GM18868 (cell line): ENCODE data around the gene SLC35C1.

Experiments used
- ATAC-seq: cut with Tn5 transposase; IDR thresholded peaks from one replicate; pipeline ENCODE4 v1.9.1; 2021; ENCODE audit warnings: mild to moderate bottlenecking, moderate library complexity; ENCODE audit not compliant: unreplicated experiment

Gene SLC35C1

GRCh38 chr11:45844822-45845578 is 40.1 kb downstream of the SLC35C1 start:
- ATAC-seq = no peak

GRCh38 chr11:45846174-45846675 is 41.3 kb downstream of the SLC35C1 start:
- ATAC-seq = no peak

GRCh38 chr11:45846974-45847910 is 42.3 kb downstream of the SLC35C1 start, which contains the start of gene CRY2:
Gene CRY2 (plus strand): TSS chr11:45847475. CDS start chr11:45847491, 16 bp downstream.
- ATAC-seq = peak; percentile 87

GRCh38 chr11:45847911-45848316 is 43.0 kb downstream of the SLC35C1 start:
- ATAC-seq = peak; percentile 14

GRCh38 chr11:45848654-45849081 is 43.7 kb downstream of the SLC35C1 start:
- no peak for ATAC-seq

GRCh38 chr11:45850446-45850845 is 45.5 kb downstream of the SLC35C1 start:
- ATAC-seq = no peak

GRCh38 chr11:45851228-45851627 is 46.3 kb downstream of the SLC35C1 start:
- ATAC-seq = no peak

- ATAC-seq = peak; percentile 27
These were observed 47.2 kb downstream of the SLC35C1 start for GRCh38 chr11:45852018-45852711.

GRCh38 chr11:45852712-45853101 is 47.8 kb downstream of the SLC35C1 start:
- peak; percentile 63 for ATAC-seq

GRCh38 chr11:45853332-45854219 is 48.6 kb downstream of the SLC35C1 start:
- no peak for ATAC-seq

GRCh38 chr11:45855308-45855707 is 50.4 kb downstream of the SLC35C1 start:
- ATAC-seq = no peak

- no peak for ATAC-seq
These were observed 51.1 kb downstream of the SLC35C1 start for GRCh38 chr11:45856044-45856468.

GRCh38 chr11:45857961-45858474 is 53.1 kb downstream of the SLC35C1 start:
- ATAC-seq = no peak

- no peak for ATAC-seq
These were observed 53.9 kb downstream of the SLC35C1 start for GRCh38 chr11:45858751-45859398.

- ATAC-seq = no peak
These were observed 54.8 kb downstream of the SLC35C1 start for GRCh38 chr11:45859661-45860140.

GRCh38 chr11:45860348-45860747 is 55.4 kb downstream of the SLC35C1 start:
- ATAC-seq = no peak

- ATAC-seq = no peak
These were observed 56.0 kb downstream of the SLC35C1 start for GRCh38 chr11:45860764-45861510.
